HL-60 (cell line): ENCODE measurements around the gene NEK11.
A peak's percentile ranks its signal among the peaks of the same experiment; 100 is the strongest.

Experiments used
- DNase-seq, 2 experiments: peaks; one replicate each; pipeline ENCODE4 v3.0.0-alpha.2; 2010 to 2020; ENCODE audit warnings: low read depth in 1 of 2, low spot score in 1 of 2
- H3K27ac ChIP-seq: fragments of 250-450 bp; sonication (Bioruptor Pico); replicated peaks from 2 replicates; pipeline ENCODE4 v1.5.1; 2020; ENCODE audit warnings: mild to moderate bottlenecking, moderate library complexity
- H3K27me3 ChIP-seq: fragments of 250-450 bp; sonication (Bioruptor Pico); 2 replicates; pipeline ENCODE4 v1.5.1; 2021; ENCODE audit warnings: mild to moderate bottlenecking, moderate library complexity; ENCODE audit not compliant: insufficient read depth, poor library complexity, severe bottlenecking
- H3K4me3 ChIP-seq: replicated peaks from 2 replicates; pipeline ENCODE4 v1.5.1; 2011; ENCODE audit warnings: mild to moderate bottlenecking, control low read depth, low read length; ENCODE audit not compliant: insufficient read depth
- CTCF ChIP-seq: IDR thresholded peaks from one replicate; pipeline ENCODE4 v1.5.1; 2011; ENCODE audit warnings: low read length, control low read depth, inconsistent platforms; ENCODE audit not compliant: insufficient read depth
- GABPA ChIP-seq: IDR thresholded peaks from 2 replicates; pipeline ENCODE4 v1.6.1; 2012; ENCODE audit warnings: low read depth
- POLR2AphosphoS5 ChIP-seq: IDR thresholded peaks from 2 replicates; pipeline ENCODE4 v1.6.1; 2012; ENCODE audit warnings: low read depth
- SPI1 ChIP-seq: IDR thresholded peaks from 2 replicates; pipeline ENCODE4 v1.6.1; 2012; ENCODE audit warnings: low read depth, mild to moderate bottlenecking, borderline replicate concordance
- TF ChIP-seq, protein P1 (sequence below): IDR thresholded peaks from 2 replicates; pipeline ENCODE4 v1.6.1; 2012; ENCODE audit warnings: low read depth; ENCODE audit not compliant: insufficient replicate concordance

NEK11 gene

GRCh38 chr3:131223373-131224289 is 197.0 kb downstream of the NEK11 start:
- TF ChIP-seq GABPA (no peak), POLR2AphosphoS5 (no peak), CTCF (no peak), SPI1 (no peak)
- TF ChIP-seq, protein P1, sequence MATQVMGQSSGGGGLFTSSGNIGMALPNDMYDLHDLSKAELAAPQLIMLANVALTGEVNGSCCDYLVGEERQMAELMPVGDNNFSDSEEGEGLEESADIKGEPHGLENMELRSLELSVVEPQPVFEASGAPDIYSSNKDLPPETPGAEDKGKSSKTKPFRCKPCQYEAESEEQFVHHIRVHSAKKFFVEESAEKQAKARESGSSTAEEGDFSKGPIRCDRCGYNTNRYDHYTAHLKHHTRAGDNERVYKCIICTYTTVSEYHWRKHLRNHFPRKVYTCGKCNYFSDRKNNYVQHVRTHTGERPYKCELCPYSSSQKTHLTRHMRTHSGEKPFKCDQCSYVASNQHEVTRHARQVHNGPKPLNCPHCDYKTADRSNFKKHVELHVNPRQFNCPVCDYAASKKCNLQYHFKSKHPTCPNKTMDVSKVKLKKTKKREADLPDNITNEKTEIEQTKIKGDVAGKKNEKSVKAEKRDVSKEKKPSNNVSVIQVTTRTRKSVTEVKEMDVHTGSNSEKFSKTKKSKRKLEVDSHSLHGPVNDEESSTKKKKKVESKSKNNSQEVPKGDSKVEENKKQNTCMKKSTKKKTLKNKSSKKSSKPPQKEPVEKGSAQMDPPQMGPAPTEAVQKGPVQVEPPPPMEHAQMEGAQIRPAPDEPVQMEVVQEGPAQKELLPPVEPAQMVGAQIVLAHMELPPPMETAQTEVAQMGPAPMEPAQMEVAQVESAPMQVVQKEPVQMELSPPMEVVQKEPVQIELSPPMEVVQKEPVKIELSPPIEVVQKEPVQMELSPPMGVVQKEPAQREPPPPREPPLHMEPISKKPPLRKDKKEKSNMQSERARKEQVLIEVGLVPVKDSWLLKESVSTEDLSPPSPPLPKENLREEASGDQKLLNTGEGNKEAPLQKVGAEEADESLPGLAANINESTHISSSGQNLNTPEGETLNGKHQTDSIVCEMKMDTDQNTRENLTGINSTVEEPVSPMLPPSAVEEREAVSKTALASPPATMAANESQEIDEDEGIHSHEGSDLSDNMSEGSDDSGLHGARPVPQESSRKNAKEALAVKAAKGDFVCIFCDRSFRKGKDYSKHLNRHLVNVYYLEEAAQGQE = no peak
- Histone ChIP-seq H3K4me3 (no peak overlapping the region), H3K27ac (no peak overlapping the region), H3K27me3 (peaks cover 3% of the 10 kb centered on the region)
- DNase-seq = peak in 1 of 2 experiments; percentile 37

GRCh38 chr3:131224886-131225550 is 198.3 kb downstream of the NEK11 start:
- no peak overlapping the region for H3K4me3 ChIP-seq
- H3K27me3 ChIP-seq = peaks cover 3% of the 10 kb centered on the region
- TF ChIP-seq GABPA = no peak
- TF ChIP-seq, protein P1 = no peak
- no peak for TF ChIP-seq POLR2AphosphoS5
- TF ChIP-seq CTCF = no peak
- no peak for TF ChIP-seq SPI1
- no peak overlapping the region for H3K27ac ChIP-seq
- no peak for DNase-seq

DNA sequence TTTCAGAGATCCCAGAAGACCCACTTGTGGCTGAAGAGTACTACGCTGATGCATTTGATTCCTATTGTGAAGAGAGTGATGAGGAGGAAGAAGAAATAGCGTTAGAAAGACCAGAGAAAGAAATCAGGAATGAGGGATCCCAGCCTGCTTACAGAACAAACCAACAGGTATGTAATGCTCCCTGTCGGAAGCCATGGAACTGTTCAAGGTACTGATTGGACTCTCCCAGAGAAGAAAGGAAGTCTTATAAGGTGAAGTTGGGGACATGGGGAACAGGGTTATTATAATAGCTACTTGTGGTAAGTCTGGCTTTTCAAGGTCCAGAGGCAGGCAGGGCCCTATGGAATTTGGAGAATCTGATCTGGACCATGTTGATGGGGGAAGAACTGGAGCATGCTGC is 201.8 kb downstream of the NEK11 start:
- TF ChIP-seq GABPA = no peak
- TF ChIP-seq POLR2AphosphoS5 = no peak
- TF ChIP-seq CTCF = no peak
- no peak for TF ChIP-seq SPI1
- TF ChIP-seq, protein P1 = no peak
- H3K27ac ChIP-seq = no peak overlapping the region
- H3K4me3 ChIP-seq = no peak overlapping the region
- no peak for DNase-seq
- H3K27me3 ChIP-seq = peaks cover 3% of the 10 kb centered on the region
